ENCODE results near the gene LSMEM2. TPM values are rescaled to one million over a fixed set of nuclear protein-coding genes. Genes with fewer than 3 reads are reported as not detected.

The LSMEM2 gene
- total and polyA plus RNA-seq, 2 experiments from 2014 or later: not detected

- H3K27ac ChIP-seq: peak overlapping the region; percentile 80
- H3K4me3 ChIP-seq: peak overlapping the region; percentile 48
- H3K27me3 ChIP-seq: no peaks in the 10 kb centered on the region
- H3K9me2 ChIP-seq (replicated peaks; ENCODE audit: insufficient read depth): no peaks in the 10 kb centered on the region
- 10% methylated on average over 31 of the region's 31 CpGs for WGBS (ENCODE audit: low lambda C conversion rate, missing lambda C conversion rate)
- H3K4me1 ChIP-seq (ENCODE audit: insufficient read depth): peaks cover 19% of the 10 kb centered on the region
- no peak for TF ChIP-seq EZH2 (IDR thresholded peaks at IDR 0.05; ENCODE audit: borderline replicate concordance)
- H4K20me1 ChIP-seq (ENCODE audit: insufficient read depth, poor library complexity, severe bottlenecking): peaks cover 53% of the 10 kb centered on the region
- H3K79me2 ChIP-seq: peaks cover 68% of the 10 kb centered on the region
- H3K4me2 ChIP-seq: peak overlapping the region; percentile 100
- H3K9me3 ChIP-seq (ENCODE audit: low read depth): no peaks in the 10 kb centered on the region
- H2AFZ ChIP-seq: peak overlapping the region; percentile 37
- peak; percentile 87 for DNase-seq (ENCODE audit: low spot score)
- H3K36me3 ChIP-seq (replicated peaks; ENCODE audit: insufficient read depth, low read depth): no peaks in the 10 kb centered on the region
Observed at GRCh38 chr3:50237754-50238548, 40.9 kb upstream of the LSMEM2 start.

- Histone ChIP-seq H3K4me3 (peak overlapping the region; percentile 48), H3K9me2 (replicated peaks; ENCODE audit: insufficient read depth) (no peaks in the 10 kb centered on the region), H3K27ac (peak overlapping the region; percentile 80), H3K4me2 (peak overlapping the region; percentile 100), H3K9me3 (ENCODE audit: low read depth) (no peaks in the 10 kb centered on the region), H4K20me1 (ENCODE audit: insufficient read depth, poor library complexity, severe bottlenecking) (peaks cover 57% of the 10 kb centered on the region), H2AFZ (no peak overlapping the region), H3K36me3 (replicated peaks; ENCODE audit: insufficient read depth, low read depth) (no peaks in the 10 kb centered on the region), H3K79me2 (peaks cover 74% of the 10 kb centered on the region), H3K27me3 (no peaks in the 10 kb centered on the region), H3K4me1 (ENCODE audit: insufficient read depth) (peaks cover 19% of the 10 kb centered on the region)
- no peak for TF ChIP-seq CTCF (IDR thresholded peaks at IDR 0.05; ENCODE audit: poor library complexity)
- no peak for TF ChIP-seq EZH2phosphoT487 (IDR thresholded peaks at IDR 0.05; ENCODE audit: low read depth, severe bottlenecking, unreplicated experiment)
- TF ChIP-seq EZH2 (IDR thresholded peaks at IDR 0.05; ENCODE audit: borderline replicate concordance): no peak
- peak; percentile 50 for DNase-seq (ENCODE audit: low spot score)
- 88% methylated on average over 7 of the region's 7 CpGs for WGBS (ENCODE audit: low lambda C conversion rate, missing lambda C conversion rate)
Observed at GRCh38 chr3:50238549-50239026, 40.3 kb upstream of the LSMEM2 start.

GRCh38 chr3:50239649-50240048, 39.2 kb upstream of the LSMEM2 start:
- H3K9me2 ChIP-seq (replicated peaks; ENCODE audit: insufficient read depth): no peaks in the 10 kb centered on the region
- no peak for TF ChIP-seq EZH2 (IDR thresholded peaks at IDR 0.05; ENCODE audit: borderline replicate concordance)
- TF ChIP-seq CTCF (IDR thresholded peaks at IDR 0.05; ENCODE audit: poor library complexity): no peak
- no peak for TF ChIP-seq EZH2phosphoT487 (IDR thresholded peaks at IDR 0.05; ENCODE audit: low read depth, severe bottlenecking, unreplicated experiment)
- peak overlapping the region; percentile 100 for H3K4me2 ChIP-seq
- no peaks in the 10 kb centered on the region for H3K9me3 ChIP-seq (ENCODE audit: low read depth)
- peaks cover 19% of the 10 kb centered on the region for H3K4me1 ChIP-seq (ENCODE audit: insufficient read depth)
- peaks cover 85% of the 10 kb centered on the region for H3K79me2 ChIP-seq
- no peak for DNase-seq (ENCODE audit: low spot score)
- H3K27ac ChIP-seq: no peak overlapping the region
- H3K4me3 ChIP-seq: no peak overlapping the region
- no peaks in the 10 kb centered on the region for H3K36me3 ChIP-seq (replicated peaks; ENCODE audit: insufficient read depth, low read depth)
- peaks cover 57% of the 10 kb centered on the region for H4K20me1 ChIP-seq (ENCODE audit: insufficient read depth, poor library complexity, severe bottlenecking)
- no peaks in the 10 kb centered on the region for H3K27me3 ChIP-seq
- WGBS (ENCODE audit: low lambda C conversion rate, missing lambda C conversion rate): 71% methylated on average over 4 of the region's 4 CpGs
- H2AFZ ChIP-seq: no peak overlapping the region

- Histone ChIP-seq H3K4me1 (ENCODE audit: insufficient read depth) (peaks cover 29% of the 10 kb centered on the region), H3K9me2 (replicated peaks; ENCODE audit: insufficient read depth) (no peaks in the 10 kb centered on the region), H4K20me1 (ENCODE audit: insufficient read depth, poor library complexity, severe bottlenecking) (peaks cover 57% of the 10 kb centered on the region), H3K4me2 (peak overlapping the region; percentile 29), H3K27ac (no peak overlapping the region), H3K36me3 (replicated peaks; ENCODE audit: insufficient read depth, low read depth) (no peaks in the 10 kb centered on the region), H3K27me3 (no peaks in the 10 kb centered on the region), H3K4me3 (no peak overlapping the region), H3K79me2 (peaks cover 98% of the 10 kb centered on the region), H3K9me3 (ENCODE audit: low read depth) (no peaks in the 10 kb centered on the region), H2AFZ (no peak overlapping the region)
- 62% methylated on average over 4 of the region's 4 CpGs for WGBS (ENCODE audit: low lambda C conversion rate, missing lambda C conversion rate)
- peak; percentile 44 for DNase-seq (ENCODE audit: low spot score)
- no peak for TF ChIP-seq EZH2 (IDR thresholded peaks at IDR 0.05; ENCODE audit: borderline replicate concordance)
- no peak for TF ChIP-seq CTCF (IDR thresholded peaks at IDR 0.05; ENCODE audit: poor library complexity)
- TF ChIP-seq EZH2phosphoT487 (IDR thresholded peaks at IDR 0.05; ENCODE audit: low read depth, severe bottlenecking, unreplicated experiment): no peak
Observed at GRCh38 chr3:50241163-50241562, 37.7 kb upstream of the LSMEM2 start.

Measured in hepatocyte (in vitro differentiated cells).